GM12878 (cell line): ENCODE data around the gene ARF3. TPM values are rescaled to one million over a fixed set of nuclear protein-coding genes. Genes with fewer than 3 reads are reported as not detected.

ENCODE experiments used
- ATAC-seq: fragments of 200-7000 bp; cut with Tn5 transposase; 3 replicates; pipeline ENCODE4 v1.9.1; 2020; ENCODE audit warnings: mild to moderate bottlenecking, moderate library complexity
- BruUV-seq: library from RNA; stranded (reverse); fragments of 400-500 nt; replicated peaks from 2 replicates; lab custom pipeline; 2021; lab: Mats Ljungman, UMichigan
- CTCF ChIA-PET: fragments of 300-600 bp; sonication (Branson Sonifier 250); formaldehyde crosslinking; extraction: SDS; loops from one replicate; lab custom pipeline; 2021; ENCODE audit warnings: inconsistent platforms; lab: Yijun Ruan, JAX
- POLR2A ChIA-PET: fragments of 350-600 bp; formaldehyde crosslinking; extraction: SDS; loops from one replicate; lab custom pipeline; 2021; ENCODE audit warnings: inconsistent platforms; lab: Charles Lee
- RAD21 ChIA-PET: fragments of 300-600 bp; sonication (Branson Sonifier 250); formaldehyde crosslinking; loops from one replicate; lab custom pipeline; 2023; ENCODE audit warnings: antibody characterized with exemption; ENCODE audit not compliant: unreplicated experiment; lab: Charles Lee
- SMC1A ChIA-PET: fragments of 300-600 bp; sonication (Branson Sonifier 250); formaldehyde crosslinking; loops from one replicate; lab custom pipeline; 2023; ENCODE audit not compliant: unreplicated experiment, uncharacterized antibody; lab: Charles Lee
- DNase-seq: peaks from one replicate; pipeline ENCODE4 v3.0.0-alpha.2; 2011; ENCODE audit warnings: low read depth, low spot score
- FAIRE-seq: peaks from 3 replicates; lab custom pipeline; 2011; peaks lifted over from hg19 to GRCh38; lab: Jason Lieb, UNC
- H2AFZ ChIP-seq: 2 replicates; pipeline ENCODE4 v1.6.0; 2011; ENCODE audit warnings: low read depth, low read length, control low read depth; ENCODE audit not compliant: control insufficient read depth
- H3K27ac ChIP-seq: 2 replicates; pipeline ENCODE4 v1.5.1; 2011; ENCODE audit warnings: control low read depth; ENCODE audit not compliant: control insufficient read depth, insufficient read depth
- H3K27me3 ChIP-seq, 2 experiments: replicated peaks in 1 of 2; 2 replicates each; pipeline versions ENCODE4 v1.6.0 to v1.6.1; 2011; ENCODE audit warnings: low read length in 1 of 2; ENCODE audit not compliant: control insufficient read depth in 2 of 2, insufficient read depth in 2 of 2
- H3K36me3 ChIP-seq, 2 experiments: 2 replicates each; pipeline ENCODE4 v1.5.1; 2011; ENCODE audit warnings: low read length in 1 of 2; ENCODE audit not compliant: control insufficient read depth in 2 of 2, insufficient read depth in 2 of 2
- H3K4me1 ChIP-seq: 2 replicates; pipeline ENCODE4 v1.6.1; 2011; ENCODE audit warnings: mild to moderate bottlenecking, low read length, moderate library complexity, mixed read lengths; ENCODE audit not compliant: control insufficient read depth, insufficient read depth
- H3K4me2 ChIP-seq: 2 replicates; pipeline ENCODE4 v1.6.0; 2011; ENCODE audit warnings: control low read depth; ENCODE audit not compliant: control insufficient read depth, insufficient read depth
- H3K4me3 ChIP-seq: fragments of 200-600 bp; sonication (generic); 2 replicates; pipeline ENCODE4 v1.5.1; 2016
- H3K79me2 ChIP-seq: 2 replicates; pipeline ENCODE4 v1.6.0; 2011; ENCODE audit warnings: low read length; ENCODE audit not compliant: control insufficient read depth, insufficient read depth
- H3K9ac ChIP-seq: 2 replicates; pipeline ENCODE4 v1.8.0; 2011; ENCODE audit warnings: low read length, control low read depth, mixed read lengths; ENCODE audit not compliant: control insufficient read depth, insufficient read depth
- H3K9me3 ChIP-seq: replicated peaks from 3 replicates; pipeline ENCODE4 v1.5.1; 2011; ENCODE audit warnings: mild to moderate bottlenecking, low read length; ENCODE audit not compliant: control insufficient read depth, insufficient read depth
- H4K20me1 ChIP-seq: 2 replicates; pipeline ENCODE4 v1.6.0; 2011; ENCODE audit not compliant: control insufficient read depth, insufficient read depth
- EED ChIP-seq: sonication (generic); IDR thresholded peaks from 2 replicates; pipeline ENCODE4 v1.6.1; 2016; ENCODE audit warnings: antibody characterized with exemption, low read depth
- HCFC1 ChIP-seq: fragments of 150-350 bp; IDR thresholded peaks from 2 replicates; pipeline ENCODE4 v1.6.1; 2014; ENCODE audit warnings: low read length
- IKZF2 ChIP-seq, 2 experiments: fragments of 450-650 bp; IDR thresholded peaks; 2 replicates each; pipeline ENCODE4 v1.6.1; 2017; ENCODE audit warnings: mild to moderate bottlenecking in 2 of 2, moderate library complexity in 2 of 2
- NR2C1 ChIP-seq: fragments of 450-650 bp; IDR thresholded peaks from 2 replicates; pipeline ENCODE4 v1.6.1; 2017; ENCODE audit warnings: antibody characterized with exemption, mild to moderate bottlenecking, moderate library complexity
- POLR2A ChIP-seq: IDR thresholded peaks from 2 replicates; pipeline ENCODE4 v1.6.1; 2011; ENCODE audit warnings: low read depth, mild to moderate bottlenecking, low read length
- TAF1 ChIP-seq: IDR thresholded peaks from 2 replicates; pipeline ENCODE4 v1.6.1; 2011; ENCODE audit warnings: mild to moderate bottlenecking, low read depth, low read length, borderline replicate concordance
- TARDBP ChIP-seq: IDR thresholded peaks from 2 replicates; pipeline ENCODE4 v1.6.1; 2016; ENCODE audit warnings: borderline replicate concordance
- WGBS: methylation state at CpG from one replicate; pipeline ENCODE4 v1.1.6; 2016; ENCODE audit warnings: low lambda C conversion rate; ENCODE audit not compliant: insufficient replicate concordance, insufficient coverage; ENCODE audit errors: missing lambda C conversion rate; 5-methylcytosine and 5-hydroxymethylcytosine counted together
- in situ Hi-C: fragments of 300-500 bp; cut with MboI; formaldehyde crosslinking; loops from 9 replicates; pipeline ENCODE4 v1.14.3; 2018; ENCODE audit warnings: mixed read lengths
- intact Hi-C: fragments of 100-400 bp; cut with micrococcal nuclease; formaldehyde crosslinking; loops from one replicate; pipeline ENCODE4 v1.14.2; 2022; ENCODE audit not compliant: unreplicated experiment
- polyA plus RNA-seq, 11 experiments: library from polyadenylated mRNA; depleted of rRNA in 4 of 11; unstranded in 6 of 11; stranded (reverse) in 5 of 11; fragments of >200 nt; fragmentation: Nextera tagmentation in 4 of 11; fragmentation: Illumina TruSeq in 1 of 11; extraction: Ambion mirVana in 4 of 11; extraction: Trizol in 1 of 11; gene quantifications; 1 replicate in 1 of 11; 2 replicates in 10 of 11; pipeline versions ENCODE4 v1.2.1 to v1.2.3, GENCODE V29; 2011 to 2016; ENCODE audit warnings: inconsistent platforms in 2 of 11, missing spikeins in 2 of 11, low read depth in 1 of 11
- total RNA-seq, 4 experiments: library from RNA; depleted of rRNA in 3 of 4; stranded (reverse); fragments of >200 nt in 3 of 4; fragmentation: Illumina TruSeq in 1 of 4; extraction: Trizol in 1 of 4; gene quantifications; 2 replicates each; pipeline versions ENCODE4 v1.2.1 to v1.2.3, GENCODE V29; 2013 to 2021
- TF ChIP-seq, protein P1 (sequence below): fragments of 450-650 bp; IDR thresholded peaks from 2 replicates; pipeline ENCODE4 v1.6.1; 2017; ENCODE audit warnings: borderline replicate concordance

ARF3 gene
- total and polyA plus RNA-seq, 10 of the 15 experiments (the other 5 are each of a cell fraction or from before 2014, with no cell fraction given), result 8.7 to 263 (median 74.4) TPM

DNA sequence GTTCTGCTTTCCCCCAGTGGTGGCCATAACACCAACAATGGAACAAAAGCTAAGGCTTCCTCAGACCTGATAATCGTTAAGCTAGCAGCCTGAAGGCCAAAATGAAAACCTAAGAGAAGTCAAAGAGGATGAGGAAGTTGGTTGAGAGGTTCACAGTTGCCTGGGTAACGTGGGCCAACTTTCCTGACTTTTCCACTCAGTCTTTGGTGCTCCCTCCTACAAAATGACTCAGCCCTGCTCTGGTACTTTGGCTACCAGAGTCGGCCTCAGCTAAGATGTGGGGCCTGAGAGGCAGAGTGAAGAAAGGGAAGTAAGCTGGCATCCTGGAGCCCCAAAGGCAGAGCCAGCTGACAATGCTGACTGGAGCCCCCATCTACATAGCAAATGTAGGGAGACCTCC is 17.1 kb downstream of the ARF3 start:
- CTCF ChIA-PET, result interaction anchor here (0.7 to 4.0 kb wide), 11 partner anchors 10 to 87 kb away, joined by 3 to 22 read pairs (median 5); partner anchors contain the start of genes DDX23, FKBP11 and WNT1
- H3K4me3 ChIP-seq, result no peak overlapping the region
- H2AFZ ChIP-seq, result no peak overlapping the region
- peaks cover 31 to 35% of the 10 kb centered on the region in 2 experiments for H3K36me3 ChIP-seq
- H4K20me1 ChIP-seq, result 0 out of 2 replicates have a peak, but pooled peaks cover 3% of the 10 kb centered on the region
- H3K4me1 ChIP-seq, result no peaks in the 10 kb centered on the region
- BruUV-seq, result no TSS peak
- peaks cover 5% of the 10 kb centered on the region for H3K79me2 ChIP-seq
- intact Hi-C loops (no loop called here), in situ Hi-C loops (no loop called here)
- 20% methylated on average over 3 of the region's 3 CpGs for WGBS
- H3K4me2 ChIP-seq, result no peak overlapping the region
- H3K9me3 ChIP-seq, result no peaks in the 10 kb centered on the region
- TF ChIP-seq NR2C1 (no peak), TARDBP (no peak), IKZF2 (IDR thresholded peaks at IDR 0.05) (no peak), EED (no peak), HCFC1 (no peak), TAF1 (no peak), POLR2A (no peak)
- TF ChIP-seq, protein P1, sequence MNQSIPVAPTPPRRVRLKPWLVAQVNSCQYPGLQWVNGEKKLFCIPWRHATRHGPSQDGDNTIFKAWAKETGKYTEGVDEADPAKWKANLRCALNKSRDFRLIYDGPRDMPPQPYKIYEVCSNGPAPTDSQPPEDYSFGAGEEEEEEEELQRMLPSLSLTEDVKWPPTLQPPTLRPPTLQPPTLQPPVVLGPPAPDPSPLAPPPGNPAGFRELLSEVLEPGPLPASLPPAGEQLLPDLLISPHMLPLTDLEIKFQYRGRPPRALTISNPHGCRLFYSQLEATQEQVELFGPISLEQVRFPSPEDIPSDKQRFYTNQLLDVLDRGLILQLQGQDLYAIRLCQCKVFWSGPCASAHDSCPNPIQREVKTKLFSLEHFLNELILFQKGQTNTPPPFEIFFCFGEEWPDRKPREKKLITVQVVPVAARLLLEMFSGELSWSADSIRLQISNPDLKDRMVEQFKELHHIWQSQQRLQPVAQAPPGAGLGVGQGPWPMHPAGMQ, result no peak
- POLR2A ChIA-PET, result interaction anchor here (1.4 kb wide), 1 partner anchor 84 kb away, joined by 3 read pairs; no protein-coding TSS in a partner anchor
- H3K9ac ChIP-seq, result no peak overlapping the region
- no peak for ATAC-seq
- SMC1A ChIA-PET, result interaction anchor here (1.2 kb wide), 1 partner anchor 139 kb away, joined by 3 read pairs; no protein-coding TSS in a partner anchor
- RAD21 ChIA-PET, result interaction anchor here (2.2 kb wide), 1 partner anchor 87 kb away, joined by 11 read pairs; the partner anchor contains the start of gene DDX23
- no peak for FAIRE-seq
- no peak for DNase-seq
- H3K27me3 ChIP-seq, result no peaks in the 10 kb centered on the region
- H3K27ac ChIP-seq, result no peak overlapping the region
